Esophagus muscularis mucosa (tissue), 4 donors: Measurements from ENCODE around the gene ZNF787.

Experiments used
- CTCF ChIP-seq, 3 experiments: fragments of 200-600 bp in 2 of 3; fragments of 450-650 bp in 1 of 3; sonication (generic) in 2 of 3; IDR thresholded peaks; one replicate each; pipeline ENCODE4 v1.5.1; 2017 to 2019; ENCODE audit warnings: antibody characterized with exemption in 3 of 3, mild to moderate bottlenecking in 2 of 3, moderate library complexity in 1 of 3
- EP300 ChIP-seq: sonication (generic); formaldehyde crosslinking; IDR thresholded peaks from one replicate; pipeline ENCODE4 v1.6.1; 2017; ENCODE audit warnings: antibody characterized with exemption
- POLR2A ChIP-seq: fragments of 450-650 bp; IDR thresholded peaks from one replicate; pipeline ENCODE4 v1.6.1; 2017; ENCODE audit warnings: antibody characterized with exemption, moderate library complexity, mild to moderate bottlenecking, low read depth

GRCh38 chr19:56084835-56085536, 36.1 kb downstream of the ZNF787 start:
- TF ChIP-seq CTCF (IDR thresholded peaks at IDR 0.05) (no peak), POLR2A (no peak), EP300 (no peak)
